GM12878 (cell line): ENCODE results near the gene LEKR1. TPM values are rescaled to one million over a fixed set of nuclear protein-coding genes. Genes with fewer than 3 reads are reported as not detected.
"Not testable (repeated sequence)": the region's sequence is repeated elsewhere in the genome, so short reads cannot be mapped to it uniquely, and the experiment has no call there.

Experiments
- ATAC-seq: fragments of 200-7000 bp; cut with Tn5 transposase; 3 replicates; pipeline ENCODE4 v1.9.1; 2020; ENCODE audit warnings: mild to moderate bottlenecking, moderate library complexity
- BruUV-seq: library from RNA; stranded (reverse); fragments of 400-500 nt; replicated peaks from 2 replicates; lab custom pipeline; 2021; lab: Mats Ljungman, UMichigan
- CTCF ChIA-PET: fragments of 300-600 bp; sonication (Branson Sonifier 250); formaldehyde crosslinking; extraction: SDS; loops from one replicate; lab custom pipeline; 2021; ENCODE audit warnings: inconsistent platforms; lab: Yijun Ruan, JAX
- POLR2A ChIA-PET: fragments of 350-600 bp; formaldehyde crosslinking; extraction: SDS; loops from one replicate; lab custom pipeline; 2021; ENCODE audit warnings: inconsistent platforms; lab: Charles Lee
- RAD21 ChIA-PET: fragments of 300-600 bp; sonication (Branson Sonifier 250); formaldehyde crosslinking; loops from one replicate; lab custom pipeline; 2023; ENCODE audit warnings: antibody characterized with exemption; ENCODE audit not compliant: unreplicated experiment; lab: Charles Lee
- SMC1A ChIA-PET: fragments of 300-600 bp; sonication (Branson Sonifier 250); formaldehyde crosslinking; loops from one replicate; lab custom pipeline; 2023; ENCODE audit not compliant: unreplicated experiment, uncharacterized antibody; lab: Charles Lee
- DNase-seq: peaks from one replicate; pipeline ENCODE4 v3.0.0-alpha.2; 2011; ENCODE audit warnings: low read depth, low spot score
- FAIRE-seq: peaks from 3 replicates; lab custom pipeline; 2011; peaks lifted over from hg19 to GRCh38; lab: Jason Lieb, UNC
- H2AFZ ChIP-seq: 2 replicates; pipeline ENCODE4 v1.6.0; 2011; ENCODE audit warnings: low read depth, low read length, control low read depth; ENCODE audit not compliant: control insufficient read depth
- H3K27ac ChIP-seq: 2 replicates; pipeline ENCODE4 v1.5.1; 2011; ENCODE audit warnings: control low read depth; ENCODE audit not compliant: control insufficient read depth, insufficient read depth
- H3K27me3 ChIP-seq, 2 experiments: replicated peaks in 1 of 2; 2 replicates each; pipeline versions ENCODE4 v1.6.0 to v1.6.1; 2011; ENCODE audit warnings: low read length in 1 of 2; ENCODE audit not compliant: control insufficient read depth in 2 of 2, insufficient read depth in 2 of 2
- H3K36me3 ChIP-seq, 2 experiments: 2 replicates each; pipeline ENCODE4 v1.5.1; 2011; ENCODE audit warnings: low read length in 1 of 2; ENCODE audit not compliant: control insufficient read depth in 2 of 2, insufficient read depth in 2 of 2
- H3K4me1 ChIP-seq: 2 replicates; pipeline ENCODE4 v1.6.1; 2011; ENCODE audit warnings: mild to moderate bottlenecking, low read length, moderate library complexity, mixed read lengths; ENCODE audit not compliant: control insufficient read depth, insufficient read depth
- H3K4me2 ChIP-seq: 2 replicates; pipeline ENCODE4 v1.6.0; 2011; ENCODE audit warnings: control low read depth; ENCODE audit not compliant: control insufficient read depth, insufficient read depth
- H3K4me3 ChIP-seq: fragments of 200-600 bp; sonication (generic); 2 replicates; pipeline ENCODE4 v1.5.1; 2016
- H3K79me2 ChIP-seq: 2 replicates; pipeline ENCODE4 v1.6.0; 2011; ENCODE audit warnings: low read length; ENCODE audit not compliant: control insufficient read depth, insufficient read depth
- H3K9ac ChIP-seq: 2 replicates; pipeline ENCODE4 v1.8.0; 2011; ENCODE audit warnings: low read length, control low read depth, mixed read lengths; ENCODE audit not compliant: control insufficient read depth, insufficient read depth
- H3K9me3 ChIP-seq: replicated peaks from 3 replicates; pipeline ENCODE4 v1.5.1; 2011; ENCODE audit warnings: mild to moderate bottlenecking, low read length; ENCODE audit not compliant: control insufficient read depth, insufficient read depth
- H4K20me1 ChIP-seq: 2 replicates; pipeline ENCODE4 v1.6.0; 2011; ENCODE audit not compliant: control insufficient read depth, insufficient read depth
- EZH2 ChIP-seq: IDR thresholded peaks from 2 replicates; pipeline ENCODE4 v1.6.1; 2012; ENCODE audit warnings: low read depth, mild to moderate bottlenecking, control low read depth, inconsistent platforms, low read length, borderline replicate concordance; ENCODE audit not compliant: control insufficient read depth
- SMAD1 ChIP-seq: fragments of 450-650 bp; IDR thresholded peaks from 2 replicates; pipeline ENCODE4 v1.6.1; 2018; ENCODE audit warnings: mild to moderate bottlenecking, low read depth; ENCODE audit not compliant: partially characterized antibody
- WGBS: methylation state at CpG from one replicate; pipeline ENCODE4 v1.1.6; 2016; ENCODE audit warnings: low lambda C conversion rate; ENCODE audit not compliant: insufficient replicate concordance, insufficient coverage; ENCODE audit errors: missing lambda C conversion rate; 5-methylcytosine and 5-hydroxymethylcytosine counted together
- in situ Hi-C: fragments of 300-500 bp; cut with MboI; formaldehyde crosslinking; loops from 9 replicates; pipeline ENCODE4 v1.14.3; 2018; ENCODE audit warnings: mixed read lengths
- intact Hi-C: fragments of 100-400 bp; cut with micrococcal nuclease; formaldehyde crosslinking; loops from one replicate; pipeline ENCODE4 v1.14.2; 2022; ENCODE audit not compliant: unreplicated experiment
- polyA plus RNA-seq, 11 experiments: library from polyadenylated mRNA; depleted of rRNA in 4 of 11; unstranded in 6 of 11; stranded (reverse) in 5 of 11; fragments of >200 nt; fragmentation: Nextera tagmentation in 4 of 11; fragmentation: Illumina TruSeq in 1 of 11; extraction: Ambion mirVana in 4 of 11; extraction: Trizol in 1 of 11; gene quantifications; 1 replicate in 1 of 11; 2 replicates in 10 of 11; pipeline versions ENCODE4 v1.2.1 to v1.2.3, GENCODE V29; 2011 to 2016; ENCODE audit warnings: inconsistent platforms in 2 of 11, missing spikeins in 2 of 11, low read depth in 1 of 11
- total RNA-seq, 4 experiments: library from RNA; depleted of rRNA in 3 of 4; stranded (reverse); fragments of >200 nt in 3 of 4; fragmentation: Illumina TruSeq in 1 of 4; extraction: Trizol in 1 of 4; gene quantifications; 2 replicates each; pipeline versions ENCODE4 v1.2.1 to v1.2.3, GENCODE V29; 2013 to 2021
- TF ChIP-seq, protein P1 (sequence below): IDR thresholded peaks from 2 replicates; pipeline ENCODE4 v1.6.1; 2011; ENCODE audit warnings: borderline replicate concordance, low read depth, mild to moderate bottlenecking, moderate library complexity, low read length; ENCODE audit not compliant: insufficient read depth, poor library complexity, severe bottlenecking
- TF ChIP-seq, protein P2 (sequence below): IDR thresholded peaks from 2 replicates; pipeline ENCODE4 v1.6.1; 2011; ENCODE audit warnings: mild to moderate bottlenecking, low read depth, low read length, moderate library complexity; ENCODE audit not compliant: insufficient replicate concordance

The LEKR1 gene
- total and polyA plus RNA-seq, 10 of the 15 experiments (the other 5 are each of a cell fraction or from before 2014, with no cell fraction given) = 0.48 to 3.2 (median 1.3) TPM

DNA sequence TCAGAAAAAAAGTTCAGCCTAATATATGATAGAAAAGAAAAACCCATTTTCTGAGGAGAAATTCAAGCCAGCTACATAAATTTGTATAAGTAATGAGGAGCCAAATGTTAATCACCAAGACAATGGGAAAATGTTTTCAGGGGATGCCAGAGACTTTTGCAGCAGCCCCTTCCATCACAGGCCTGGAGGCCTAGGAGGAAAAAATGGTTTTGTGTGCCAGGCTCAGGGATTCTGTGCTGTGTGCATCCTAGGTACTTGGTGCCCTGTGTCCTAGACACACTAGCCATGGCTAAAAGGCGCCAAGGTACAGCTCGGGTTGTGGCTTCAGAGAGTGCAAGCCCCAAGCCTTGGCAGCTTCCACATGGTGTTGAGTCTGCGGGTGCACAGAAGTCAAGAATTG lies 53.3 kb downstream of the LEKR1 start:
- H3K4me1 ChIP-seq, H3K36me3 ChIP-seq, DNase-seq, H3K9me3 ChIP-seq, FAIRE-seq, H4K20me1 ChIP-seq, H2AFZ ChIP-seq, H3K27ac ChIP-seq, BruUV-seq, H3K4me2 ChIP-seq, CTCF ChIA-PET, H3K9ac ChIP-seq, in situ Hi-C loops, intact Hi-C loops, ATAC-seq, POLR2A ChIA-PET, RAD21 ChIA-PET, SMC1A ChIA-PET, H3K27me3 ChIP-seq, H3K79me2 ChIP-seq, H3K4me3 ChIP-seq: not testable (repeated sequence)
- 66% methylated on average over 3 of the region's 3 CpGs for WGBS

DNA sequence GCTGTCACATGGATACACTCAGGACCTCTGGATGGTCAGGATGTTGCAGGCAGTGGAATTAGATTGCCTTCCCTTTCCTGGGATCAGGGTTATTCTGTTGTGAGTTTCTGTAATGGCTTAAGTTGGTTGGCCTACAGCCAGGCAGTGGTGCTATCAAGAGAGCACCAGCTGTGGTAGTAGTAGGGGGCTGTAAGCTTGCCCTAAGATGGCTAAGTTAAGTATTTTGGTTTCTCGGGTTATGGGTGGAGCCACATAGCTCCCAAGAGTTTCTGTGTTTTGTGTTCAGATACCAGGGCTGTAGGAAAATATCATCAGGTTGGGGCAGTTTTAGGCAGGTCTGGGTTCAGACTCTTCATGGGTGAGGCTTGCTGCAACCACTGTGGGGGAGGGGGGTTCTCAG lies 59.6 kb downstream of the LEKR1 start:
- TF ChIP-seq, protein P1, sequence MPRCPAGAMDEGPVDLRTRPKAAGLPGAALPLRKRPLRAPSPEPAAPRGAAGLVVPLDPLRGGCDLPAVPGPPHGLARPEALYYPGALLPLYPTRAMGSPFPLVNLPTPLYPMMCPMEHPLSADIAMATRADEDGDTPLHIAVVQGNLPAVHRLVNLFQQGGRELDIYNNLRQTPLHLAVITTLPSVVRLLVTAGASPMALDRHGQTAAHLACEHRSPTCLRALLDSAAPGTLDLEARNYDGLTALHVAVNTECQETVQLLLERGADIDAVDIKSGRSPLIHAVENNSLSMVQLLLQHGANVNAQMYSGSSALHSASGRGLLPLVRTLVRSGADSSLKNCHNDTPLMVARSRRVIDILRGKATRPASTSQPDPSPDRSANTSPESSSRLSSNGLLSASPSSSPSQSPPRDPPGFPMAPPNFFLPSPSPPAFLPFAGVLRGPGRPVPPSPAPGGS = no peak
- TF ChIP-seq EZH2 (no peak), SMAD1 (no peak)
- TF ChIP-seq, protein P2, sequence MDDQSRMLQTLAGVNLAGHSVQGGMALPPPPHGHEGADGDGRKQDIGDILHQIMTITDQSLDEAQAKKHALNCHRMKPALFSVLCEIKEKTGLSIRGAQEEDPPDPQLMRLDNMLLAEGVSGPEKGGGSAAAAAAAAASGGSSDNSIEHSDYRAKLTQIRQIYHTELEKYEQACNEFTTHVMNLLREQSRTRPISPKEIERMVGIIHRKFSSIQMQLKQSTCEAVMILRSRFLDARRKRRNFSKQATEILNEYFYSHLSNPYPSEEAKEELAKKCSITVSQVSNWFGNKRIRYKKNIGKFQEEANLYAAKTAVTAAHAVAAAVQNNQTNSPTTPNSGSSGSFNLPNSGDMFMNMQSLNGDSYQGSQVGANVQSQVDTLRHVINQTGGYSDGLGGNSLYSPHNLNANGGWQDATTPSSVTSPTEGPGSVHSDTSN = no peak
- H4K20me1 ChIP-seq = no peaks in the 10 kb centered on the region
- intact Hi-C loops = no loop called here
- 44% methylated on average over 1 of the region's 1 CpG for WGBS
- ChIA-PET SMC1A (interaction anchor here (0.6 kb wide), 1 partner anchor 75 kb away, joined by 3 read pairs; no protein-coding TSS in a partner anchor), POLR2A (interaction anchor here (0.5 kb wide), 1 partner anchor 148 kb away, joined by 3 read pairs; no protein-coding TSS in a partner anchor), RAD21 (no interaction called here), CTCF (no interaction called here)
- no TSS peak for BruUV-seq
- H3K4me1 ChIP-seq = no peaks in the 10 kb centered on the region
- in situ Hi-C loops = no loop called here
- H3K4me3 ChIP-seq = no peak overlapping the region
- H3K4me2 ChIP-seq = no peak overlapping the region
- H3K36me3 ChIP-seq = no peaks in the 10 kb centered on the region
- no peak for ATAC-seq
- no peak for FAIRE-seq
- no peak overlapping the region for H3K27ac ChIP-seq
- no peak overlapping the region for H2AFZ ChIP-seq
- H3K27me3 ChIP-seq = no peaks in the 10 kb centered on the region
- no peak overlapping the region for H3K9ac ChIP-seq
- no peaks in the 10 kb centered on the region; the same call in 2 of the 3 replicates for H3K9me3 ChIP-seq
- DNase-seq = no peak
- no peaks in the 10 kb centered on the region for H3K79me2 ChIP-seq
